Loucy (cell line): ENCODE measurements around the gene MYO10.

Experiments used
- EZH2phosphoT487 ChIP-seq: fragments of 200-600 bp; IDR thresholded peaks from 2 replicates; pipeline ENCODE4 v1.6.1; 2018; ENCODE audit warnings: antibody characterized with exemption, mild to moderate bottlenecking, moderate library complexity, borderline replicate concordance
- TF ChIP-seq, protein P1 (sequence below): fragments of 200-600 bp; sonication (generic); conservative IDR thresholded peaks from 2 replicates; pipeline ENCODE4 v1.5.1; 2014; ENCODE audit warnings: mild to moderate bottlenecking, antibody characterized with exemption, low read length

DNA sequence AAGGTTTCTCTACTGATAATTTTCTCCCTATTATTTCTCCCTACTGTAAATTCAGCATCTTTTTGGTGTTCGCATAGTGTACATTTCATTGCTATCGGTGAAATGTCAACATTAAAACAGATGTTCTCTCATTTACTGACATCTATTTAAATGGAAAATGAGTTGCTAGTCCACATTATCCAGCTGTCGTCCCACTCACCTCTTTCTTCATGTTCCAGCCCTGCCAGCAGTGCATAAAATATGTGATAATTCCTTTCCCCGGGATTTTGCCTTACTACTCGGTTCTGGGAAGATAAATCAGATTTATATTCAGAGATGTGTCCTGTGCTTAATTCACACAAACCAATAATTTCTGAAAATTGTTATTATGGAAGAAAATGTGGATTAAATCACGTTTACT, 155.8 kb downstream of the MYO10 start:
- TF ChIP-seq, protein P1, sequence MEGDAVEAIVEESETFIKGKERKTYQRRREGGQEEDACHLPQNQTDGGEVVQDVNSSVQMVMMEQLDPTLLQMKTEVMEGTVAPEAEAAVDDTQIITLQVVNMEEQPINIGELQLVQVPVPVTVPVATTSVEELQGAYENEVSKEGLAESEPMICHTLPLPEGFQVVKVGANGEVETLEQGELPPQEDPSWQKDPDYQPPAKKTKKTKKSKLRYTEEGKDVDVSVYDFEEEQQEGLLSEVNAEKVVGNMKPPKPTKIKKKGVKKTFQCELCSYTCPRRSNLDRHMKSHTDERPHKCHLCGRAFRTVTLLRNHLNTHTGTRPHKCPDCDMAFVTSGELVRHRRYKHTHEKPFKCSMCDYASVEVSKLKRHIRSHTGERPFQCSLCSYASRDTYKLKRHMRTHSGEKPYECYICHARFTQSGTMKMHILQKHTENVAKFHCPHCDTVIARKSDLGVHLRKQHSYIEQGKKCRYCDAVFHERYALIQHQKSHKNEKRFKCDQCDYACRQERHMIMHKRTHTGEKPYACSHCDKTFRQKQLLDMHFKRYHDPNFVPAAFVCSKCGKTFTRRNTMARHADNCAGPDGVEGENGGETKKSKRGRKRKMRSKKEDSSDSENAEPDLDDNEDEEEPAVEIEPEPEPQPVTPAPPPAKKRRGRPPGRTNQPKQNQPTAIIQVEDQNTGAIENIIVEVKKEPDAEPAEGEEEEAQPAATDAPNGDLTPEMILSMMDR: no peak
- TF ChIP-seq EZH2phosphoT487: no peak
